Thoracic aorta (tissue), 2 donors: ENCODE data around the gene CYP27A1. TPM values are rescaled to one million over a fixed set of nuclear protein-coding genes. Genes with fewer than 3 reads are reported as not detected.
"Not testable (repeated sequence)": the region's sequence is repeated elsewhere in the genome, so short reads cannot be mapped to it uniquely, and the experiment has no call there.

Experiments
- ATAC-seq: fragments of 150-250 bp; one replicate; pipeline ENCODE4 v1.8.0; 2017; ENCODE audit warnings: low read depth; ENCODE audit not compliant: insufficient number of reproducible peaks, low FRiP score
- DNase-seq: peaks from one replicate; pipeline ENCODE4 v3.0.0-alpha.2; 2020; ENCODE audit warnings: low spot score
- H3K27ac ChIP-seq, 2 donors: fragments of 200-600 bp; sonication (generic); 1 replicate in 1 of 2; 2 replicates in 1 of 2; pipeline ENCODE4 v1.5.1; 2016; ENCODE audit warnings: mild to moderate bottlenecking in 2 of 2, moderate library complexity in 2 of 2
- H3K27me3 ChIP-seq: fragments of 200-600 bp; sonication (generic); replicated peaks from 2 replicates; pipeline ENCODE4 v1.6.0; 2016; ENCODE audit warnings: mild to moderate bottlenecking; ENCODE audit not compliant: insufficient read depth
- H3K36me3 ChIP-seq: fragments of 200-600 bp; sonication (generic); one replicate; pipeline ENCODE4 v1.5.1; 2016
- H3K4me1 ChIP-seq, 2 donors: fragments of 200-600 bp; sonication (generic); 1 replicate in 1 of 2; 2 replicates in 1 of 2; pipeline versions ENCODE4 v1.5.1 to v1.6.0; 2016; ENCODE audit warnings: low read depth in 2 of 2, mild to moderate bottlenecking in 1 of 2; ENCODE audit not compliant: control insufficient read depth in 1 of 2
- H3K4me3 ChIP-seq: fragments of 200-600 bp; sonication (generic); 2 replicates; pipeline ENCODE4 v1.5.1; 2016; ENCODE audit warnings: mild to moderate bottlenecking
- H3K9me3 ChIP-seq: fragments of 200-600 bp; sonication (generic); 2 replicates; pipeline ENCODE4 v1.5.1; 2016
- CTCF ChIP-seq: fragments of 200-600 bp; sonication (generic); IDR thresholded peaks from one replicate; pipeline ENCODE4 v1.5.1; 2019; ENCODE audit warnings: antibody characterized with exemption
- total RNA-seq, 2 donors: library from RNA; depleted of rRNA; stranded (reverse); fragments of >200 nt; gene quantifications; one replicate each; pipeline versions ENCODE4 v1.1.0 to v1.2.3, GENCODE V29; 2016

Gene CYP27A1
- total RNA-seq, 2 donors from 2014 or later = 31.6 to 37.8 TPM

DNA sequence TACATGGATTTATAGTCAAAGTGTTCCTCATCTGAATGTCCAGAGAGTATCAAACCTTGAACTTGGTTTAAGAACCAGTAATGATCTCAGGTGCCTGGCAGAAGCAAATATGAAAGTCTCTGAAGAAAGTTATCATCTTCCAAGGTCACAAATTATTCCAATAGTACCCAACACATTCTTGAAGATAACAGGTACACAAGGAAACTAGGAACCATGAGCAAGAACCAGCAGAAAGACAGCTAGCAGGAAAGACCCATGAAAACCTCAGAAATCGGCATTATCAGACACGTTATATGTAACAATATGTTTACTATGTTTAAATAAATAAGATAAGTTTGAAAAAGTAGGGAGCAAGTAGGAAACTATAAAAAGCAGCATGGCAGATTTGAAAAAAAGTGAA, 55.5 kb downstream of the CYP27A1 start:
- no peak overlapping the region for H3K4me3 ChIP-seq
- H3K27me3 ChIP-seq = no peaks in the 10 kb centered on the region
- H3K9me3 ChIP-seq = peaks cover 5% of the 10 kb centered on the region
- no peak overlapping the region for H3K27ac ChIP-seq
- no peaks in the 10 kb centered on the region for H3K36me3 ChIP-seq
- ATAC-seq (no peak), DNase-seq (no peak)
- no peak for TF ChIP-seq CTCF
- peaks cover 8 to 12% of the 10 kb centered on the region in 2 donors for H3K4me1 ChIP-seq

- TF ChIP-seq CTCF = no peak
- H3K36me3 ChIP-seq = no peaks in the 10 kb centered on the region
- H3K4me3 ChIP-seq = no peak overlapping the region
- DNase-seq = no peak
- H3K9me3 ChIP-seq = peaks cover 5% of the 10 kb centered on the region
- H3K27me3 ChIP-seq = no peaks in the 10 kb centered on the region
- no peak for ATAC-seq
- H3K27ac ChIP-seq = peak overlapping the region in 1 of 2 donors; percentile 33
- no peaks in the 10 kb centered on the region for H3K4me1 ChIP-seq
Measured at GRCh38 chr2:218839430-218839829, 57.5 kb downstream of the CYP27A1 start.

DNA sequence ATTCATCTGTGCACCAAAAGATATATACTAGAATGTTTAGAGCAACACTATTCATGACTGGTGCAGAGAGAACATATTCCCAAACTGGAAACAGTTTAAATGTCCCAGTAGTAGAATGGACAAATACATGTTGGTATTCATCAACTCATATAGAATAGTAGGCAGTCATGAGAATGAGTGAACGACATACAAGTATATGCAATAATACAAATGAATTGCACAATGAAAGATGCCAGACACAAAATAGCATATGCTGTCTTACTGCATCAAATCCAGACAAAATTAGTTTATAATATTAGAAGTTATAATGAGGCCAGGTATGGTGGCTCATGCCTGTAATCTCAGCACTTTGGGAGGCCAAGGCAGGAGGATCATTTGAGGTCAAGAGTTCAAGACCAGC, 57.9 kb downstream of the CYP27A1 start:
- H3K27ac ChIP-seq = peak overlapping the region in 1 of 2 donors; percentile 33
- ATAC-seq (no peak), DNase-seq (no peak)
- H3K36me3 ChIP-seq = no peaks in the 10 kb centered on the region
- H3K27me3 ChIP-seq = no peaks in the 10 kb centered on the region
- peaks cover 5% of the 10 kb centered on the region for H3K9me3 ChIP-seq
- no peak overlapping the region for H3K4me3 ChIP-seq
- TF ChIP-seq CTCF = no peak
- no peaks in the 10 kb centered on the region for H3K4me1 ChIP-seq

DNA sequence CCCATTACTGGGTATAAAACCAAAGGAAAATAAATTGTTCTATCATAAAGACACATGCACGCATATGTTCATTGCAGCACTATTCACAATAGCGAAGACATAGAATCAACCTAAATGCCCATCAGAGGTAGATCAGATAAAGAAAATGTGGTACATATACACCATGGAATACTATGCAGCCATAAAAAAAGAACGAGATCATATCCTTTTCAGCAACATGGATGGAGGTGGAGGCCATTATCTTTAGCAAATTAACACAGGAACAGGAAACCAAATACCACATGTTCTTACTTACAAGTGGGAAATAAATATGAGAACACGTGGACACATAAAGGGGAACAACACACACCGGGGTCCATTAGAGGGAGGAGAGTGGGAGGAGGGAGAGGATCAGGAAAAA, 62.4 kb downstream of the CYP27A1 start:
- not testable (repeated sequence) for H3K4me1 ChIP-seq, H3K36me3 ChIP-seq, ATAC-seq, H3K4me3 ChIP-seq, H3K27ac ChIP-seq, H3K27me3 ChIP-seq, DNase-seq, H3K9me3 ChIP-seq

DNA sequence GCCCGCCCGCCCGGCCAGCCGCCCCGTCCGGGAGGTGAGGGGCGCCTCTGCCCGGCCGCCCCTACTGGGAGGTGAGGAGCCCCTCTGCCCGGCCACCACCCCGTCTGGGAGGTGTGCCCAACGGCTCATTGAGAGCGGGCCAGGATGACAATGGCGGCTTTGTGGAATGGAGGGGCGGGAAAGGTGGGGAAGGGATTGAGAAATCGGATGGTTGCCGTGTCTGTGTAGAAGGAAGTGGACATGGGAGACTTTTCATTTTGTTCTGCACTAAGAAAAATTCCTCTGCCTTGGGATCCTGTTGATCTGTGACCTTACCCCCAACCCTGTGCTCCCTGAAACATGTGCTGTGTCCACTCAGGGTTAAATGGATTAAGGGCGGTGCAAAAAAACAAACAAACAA, 65.0 kb downstream of the CYP27A1 start:
- not testable (repeated sequence) for ATAC-seq, H3K9me3 ChIP-seq, DNase-seq, H3K27ac ChIP-seq, H3K4me3 ChIP-seq, H3K36me3 ChIP-seq, H3K27me3 ChIP-seq, H3K4me1 ChIP-seq

DNA sequence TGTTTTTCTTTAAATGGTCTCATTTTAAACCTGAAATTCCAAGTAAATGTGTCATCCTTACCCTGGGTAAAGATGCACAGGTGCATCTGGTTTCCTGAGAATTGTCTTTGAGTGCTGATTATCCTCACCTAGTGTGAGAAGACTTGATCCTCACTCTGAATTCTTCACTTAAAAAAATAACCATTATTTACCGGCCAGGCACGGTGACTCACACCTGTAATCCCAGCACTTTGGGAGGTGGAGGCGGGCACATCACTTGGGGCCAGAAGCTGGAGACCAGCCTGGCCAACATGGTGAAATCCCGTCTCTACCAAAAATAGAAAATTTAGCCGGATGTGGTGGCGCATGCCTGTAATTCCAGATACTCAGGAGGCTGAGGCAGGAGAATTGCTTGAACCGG, 67.8 kb downstream of the CYP27A1 start:
- DNase-seq (no peak), ATAC-seq (no peak)
- no peak for TF ChIP-seq CTCF
- Histone ChIP-seq H3K4me1 (no peaks in the 10 kb centered on the region), H3K27ac (no peak overlapping the region), H3K36me3 (no peaks in the 10 kb centered on the region), H3K4me3 (no peak overlapping the region), H3K27me3 (peaks cover 5% of the 10 kb centered on the region), H3K9me3 (no peaks in the 10 kb centered on the region)
